ENCODE results near the gene SLC16A4.

The SLC16A4 gene

DNA sequence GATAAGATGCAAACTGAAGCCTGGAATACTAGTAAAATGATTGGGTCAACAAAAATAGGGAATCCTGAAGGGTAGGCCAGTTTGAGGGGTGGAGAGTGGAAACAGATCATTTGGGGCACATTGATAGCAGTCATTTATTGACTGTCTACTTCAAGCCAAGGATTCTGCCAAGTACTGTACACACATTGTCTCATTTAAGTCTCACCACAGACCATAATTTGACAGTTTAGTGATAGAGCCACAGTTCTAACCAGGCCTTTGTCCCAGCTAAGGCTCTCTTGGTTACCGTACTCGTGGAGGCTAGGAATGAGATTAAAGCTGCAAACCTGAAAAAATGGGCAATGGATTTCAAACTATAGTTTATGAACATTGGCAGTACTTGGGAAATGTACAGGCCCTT is 40.5 kb downstream of the SLC16A4 start:
- no peak for DNase-seq

DNA sequence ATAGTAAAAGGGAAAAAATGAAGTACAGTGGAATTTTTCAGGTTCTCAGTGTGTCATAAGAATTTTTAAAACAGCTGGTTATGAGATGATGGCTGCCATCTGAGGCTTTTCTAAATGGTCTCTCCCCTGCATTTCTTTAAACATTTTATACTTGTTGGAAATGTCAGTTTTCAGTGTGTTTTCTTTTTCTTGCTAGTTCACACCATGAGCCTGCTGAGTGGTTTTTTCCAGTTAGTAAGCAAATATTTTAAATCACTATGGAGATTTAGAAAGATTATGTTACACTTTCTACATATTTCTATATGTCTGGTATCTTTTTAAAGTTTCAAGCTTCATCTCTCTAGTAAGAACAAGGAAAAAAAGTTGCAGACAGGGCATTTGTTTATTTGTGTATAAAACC is 42.1 kb downstream of the SLC16A4 start:
- no peak for DNase-seq

DNA sequence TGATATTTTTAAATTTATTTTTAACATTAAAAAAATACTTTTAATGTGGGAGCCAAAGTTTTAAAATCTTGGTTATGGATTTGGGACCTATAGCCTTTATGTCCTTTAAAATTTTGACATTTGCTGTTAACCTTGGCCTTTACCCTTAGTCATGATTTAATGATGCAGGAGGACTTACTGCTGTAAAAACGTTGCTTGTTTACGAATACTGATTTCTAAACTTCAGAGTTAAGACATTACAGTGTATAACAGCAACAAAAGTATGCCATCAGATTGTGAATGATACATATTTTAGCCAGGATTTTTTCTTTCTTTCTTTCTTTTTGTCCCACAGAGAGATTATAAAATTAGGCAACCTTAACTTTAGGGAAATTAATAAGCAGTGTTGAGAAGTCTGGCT is 42.8 kb downstream of the SLC16A4 start:
- no peak for DNase-seq

DNA sequence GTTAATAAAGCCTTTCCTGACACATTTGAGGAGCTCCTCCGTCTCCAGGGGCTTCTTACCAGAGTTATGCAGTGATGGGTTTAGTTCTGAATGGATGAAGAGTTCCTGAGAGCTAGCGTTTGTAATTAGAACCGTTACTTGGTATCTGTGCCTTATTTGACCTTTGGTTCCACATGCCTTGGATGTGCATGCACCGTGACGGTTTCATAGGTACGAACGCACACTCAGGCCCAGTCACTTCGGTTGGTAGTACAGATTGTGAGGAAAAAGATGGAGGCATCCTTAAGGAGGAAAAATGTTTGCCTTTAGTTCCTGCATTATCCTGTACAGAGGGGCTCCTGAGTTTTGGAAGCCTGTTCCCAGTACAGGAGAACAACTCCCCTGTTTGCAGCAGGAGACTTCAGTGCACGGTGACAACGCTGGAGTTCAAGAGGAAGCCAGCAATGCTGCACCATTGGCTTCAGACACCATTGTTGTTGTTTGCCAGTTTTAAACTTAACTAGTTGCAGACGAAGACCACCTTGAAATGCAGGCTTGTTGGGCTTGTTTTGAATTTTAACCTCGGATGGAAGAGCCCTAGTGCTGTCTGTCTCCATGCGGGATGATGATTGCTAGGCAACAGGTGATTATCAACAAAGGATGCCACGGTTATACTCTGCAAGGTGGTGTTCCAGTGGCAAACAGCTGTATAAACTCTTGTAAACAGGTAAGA is 43.5 kb downstream of the SLC16A4 start:
- DNase-seq = no peak

DNA sequence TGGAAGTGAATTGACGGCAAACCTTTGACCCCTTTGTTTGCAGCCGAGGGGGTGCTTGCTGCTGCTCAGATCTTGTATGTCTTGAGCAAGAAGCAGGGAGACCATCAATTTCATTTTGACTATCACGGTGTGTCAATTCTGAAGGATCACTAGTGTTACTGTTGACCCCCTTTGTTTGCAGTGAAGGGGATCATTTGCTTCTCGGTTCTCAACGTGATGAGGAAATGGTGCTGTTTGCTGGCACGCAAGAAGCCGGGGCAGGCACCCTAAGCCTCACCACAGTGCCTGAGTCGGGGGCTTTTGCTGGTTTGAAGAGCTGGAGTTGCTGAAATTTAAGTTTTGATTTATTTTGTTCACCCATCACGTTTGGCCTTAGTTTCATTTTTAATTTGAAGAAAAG is 44.1 kb downstream of the SLC16A4 start:
- no peak for DNase-seq

DNA sequence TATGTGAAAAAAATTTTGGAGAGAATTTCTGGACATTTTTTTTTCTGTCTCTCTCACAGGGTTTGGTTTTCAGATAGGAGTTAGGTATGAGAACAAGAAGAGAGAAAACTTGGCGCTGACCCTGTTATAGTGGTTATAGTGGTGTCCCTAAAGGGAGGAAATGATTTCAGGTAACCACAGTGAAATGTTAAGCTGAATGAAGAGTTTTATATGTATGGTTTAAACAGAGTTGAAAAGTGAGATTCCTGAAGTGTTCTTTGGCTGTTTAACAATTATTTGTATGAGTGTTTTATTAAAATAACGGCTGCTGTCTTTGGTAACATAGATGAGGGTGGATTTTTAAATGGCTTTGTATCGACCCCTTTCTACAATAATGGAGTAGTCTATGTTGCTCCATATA is 45.3 kb downstream of the SLC16A4 start:
- no peak for DNase-seq

DNA sequence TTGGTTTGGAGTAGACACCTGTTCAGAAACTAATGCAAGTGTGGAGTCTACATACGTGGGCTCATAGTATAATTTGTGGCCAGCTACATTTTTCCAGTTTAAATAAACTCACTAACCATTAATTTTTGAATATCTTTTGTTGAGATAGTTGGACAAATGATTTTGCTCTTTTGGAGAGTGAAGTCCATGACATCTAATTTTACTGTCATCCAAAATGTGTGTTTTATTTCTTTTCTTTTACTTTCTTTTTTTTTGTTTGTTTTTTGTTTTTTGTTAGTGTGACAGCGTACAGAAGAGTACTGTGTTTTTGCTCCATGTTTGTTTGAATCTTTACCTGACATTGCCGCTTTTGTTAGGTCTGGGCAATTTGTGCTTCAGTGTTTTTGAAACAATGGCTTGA is 46.7 kb downstream of the SLC16A4 start:
- no peak for DNase-seq

DNA sequence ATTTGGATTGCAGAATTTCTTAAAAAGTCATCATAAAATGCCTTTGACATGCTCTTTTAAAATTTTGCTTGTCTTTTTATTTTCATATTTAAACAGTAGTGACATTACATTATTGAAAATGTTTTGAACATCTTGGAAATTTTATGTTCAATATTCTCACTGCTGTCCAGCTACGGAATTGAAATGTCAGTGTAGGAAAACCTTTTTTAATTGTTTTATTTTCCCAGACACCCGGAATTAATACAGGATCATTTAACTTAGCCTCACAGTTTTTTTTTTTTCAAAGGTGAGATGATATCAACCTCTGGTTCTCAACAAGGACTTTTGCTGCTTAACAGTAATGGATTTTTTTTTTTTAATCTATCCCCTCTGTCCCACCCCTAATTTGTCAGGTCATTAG is 47.6 kb downstream of the SLC16A4 start:
- no peak for DNase-seq

DNA sequence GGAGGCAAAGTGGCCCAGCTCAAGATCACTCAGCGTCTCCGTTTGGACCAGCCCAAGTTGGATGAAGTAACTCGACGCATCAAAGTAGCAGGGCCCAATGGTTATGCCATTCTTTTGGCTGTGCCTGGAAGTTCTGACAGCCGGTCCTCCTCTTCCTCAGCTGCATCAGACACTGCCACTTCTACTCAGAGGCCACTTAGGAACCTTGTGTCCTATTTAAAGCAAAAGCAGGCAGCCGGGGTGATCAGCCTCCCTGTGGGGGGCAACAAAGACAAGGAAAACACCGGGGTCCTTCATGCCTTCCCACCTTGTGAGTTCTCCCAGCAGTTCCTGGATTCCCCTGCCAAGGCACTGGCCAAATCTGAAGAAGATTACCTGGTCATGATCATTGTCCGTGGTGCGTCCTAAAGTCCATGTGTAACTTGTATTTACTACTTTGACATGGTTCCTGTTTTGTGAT is 48.9 kb downstream of the SLC16A4 start:
- no peak for DNase-seq

DNA sequence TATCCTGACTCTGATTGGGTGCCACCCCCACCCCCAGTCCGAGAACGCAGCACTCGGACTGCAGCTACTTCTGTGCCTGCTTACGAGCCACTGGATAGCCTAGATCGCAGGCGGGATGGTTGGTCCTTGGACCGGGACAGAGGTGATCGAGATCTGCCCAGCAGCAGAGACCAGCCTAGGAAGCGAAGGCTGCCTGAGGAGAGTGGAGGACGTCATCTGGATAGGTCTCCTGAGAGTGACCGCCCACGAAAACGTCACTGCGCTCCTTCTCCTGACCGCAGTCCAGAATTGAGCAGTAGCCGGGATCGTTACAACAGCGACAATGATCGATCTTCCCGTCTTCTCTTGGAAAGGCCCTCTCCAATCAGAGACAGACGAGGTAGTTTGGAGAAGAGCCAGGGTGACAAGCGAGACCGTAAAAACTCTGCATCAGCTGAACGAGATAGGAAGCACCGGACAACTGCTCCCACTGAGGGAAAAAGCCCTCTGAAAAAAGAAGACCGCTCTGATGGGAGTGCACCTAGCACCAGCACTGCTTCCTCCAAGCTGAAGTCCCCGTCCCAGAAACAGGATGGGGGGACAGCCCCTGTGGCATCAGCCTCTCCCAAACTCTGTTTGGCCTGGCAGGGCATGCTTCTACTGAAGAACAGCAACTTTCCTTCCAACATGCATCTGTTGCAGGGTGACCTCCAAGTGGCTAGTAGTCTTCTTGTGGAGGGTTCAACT is 49.5 kb downstream of the SLC16A4 start:
- DNase-seq = no peak

DNA sequence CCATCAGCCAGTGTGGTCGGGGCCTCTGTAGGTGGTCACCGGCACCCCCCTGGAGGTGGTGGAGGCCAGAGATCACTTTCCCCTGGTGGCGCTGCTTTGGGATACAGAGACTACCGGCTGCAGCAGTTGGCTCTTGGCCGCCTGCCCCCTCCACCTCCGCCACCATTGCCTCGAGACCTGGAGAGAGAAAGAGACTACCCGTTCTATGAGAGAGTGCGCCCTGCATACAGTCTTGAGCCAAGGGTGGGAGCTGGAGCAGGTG is 50.7 kb downstream of the SLC16A4 start:
- no peak for DNase-seq

DNA sequence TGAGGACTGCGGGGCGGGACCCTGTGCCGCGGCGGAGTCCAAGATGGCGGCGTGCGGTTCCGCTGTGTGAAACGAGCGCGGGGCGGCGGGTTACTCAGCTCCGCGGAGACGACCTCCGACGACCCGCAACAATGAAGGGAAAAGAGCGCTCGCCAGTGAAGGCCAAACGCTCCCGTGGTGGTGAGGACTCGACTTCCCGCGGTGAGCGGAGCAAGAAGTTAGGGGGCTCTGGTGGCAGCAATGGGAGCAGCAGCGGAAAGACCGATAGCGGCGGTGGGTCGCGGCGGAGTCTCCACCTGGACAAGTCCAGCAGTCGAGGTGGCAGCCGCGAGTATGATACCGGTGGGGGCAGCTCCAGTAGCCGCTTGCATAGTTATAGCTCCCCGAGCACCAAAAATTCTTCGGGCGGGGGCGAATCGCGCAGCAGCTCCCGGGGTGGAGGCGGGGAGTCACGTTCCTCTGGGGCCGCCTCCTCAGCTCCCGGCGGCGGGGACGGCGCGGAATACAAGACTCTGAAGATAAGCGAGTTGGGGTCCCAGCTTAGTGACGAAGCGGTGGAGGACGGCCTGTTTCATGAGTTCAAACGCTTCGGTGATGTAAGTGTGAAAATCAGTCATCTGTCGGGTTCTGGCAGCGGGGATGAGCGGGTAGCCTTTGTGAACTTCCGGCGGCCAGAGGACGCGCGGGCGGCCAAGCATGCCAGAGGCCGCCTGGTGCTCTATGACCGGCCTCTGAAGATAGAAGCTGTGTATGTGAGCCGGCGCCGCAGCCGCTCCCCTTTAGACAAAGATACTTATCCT is 51.2 kb downstream of the SLC16A4 start:
- peak; percentile 54 for DNase-seq

DNA sequence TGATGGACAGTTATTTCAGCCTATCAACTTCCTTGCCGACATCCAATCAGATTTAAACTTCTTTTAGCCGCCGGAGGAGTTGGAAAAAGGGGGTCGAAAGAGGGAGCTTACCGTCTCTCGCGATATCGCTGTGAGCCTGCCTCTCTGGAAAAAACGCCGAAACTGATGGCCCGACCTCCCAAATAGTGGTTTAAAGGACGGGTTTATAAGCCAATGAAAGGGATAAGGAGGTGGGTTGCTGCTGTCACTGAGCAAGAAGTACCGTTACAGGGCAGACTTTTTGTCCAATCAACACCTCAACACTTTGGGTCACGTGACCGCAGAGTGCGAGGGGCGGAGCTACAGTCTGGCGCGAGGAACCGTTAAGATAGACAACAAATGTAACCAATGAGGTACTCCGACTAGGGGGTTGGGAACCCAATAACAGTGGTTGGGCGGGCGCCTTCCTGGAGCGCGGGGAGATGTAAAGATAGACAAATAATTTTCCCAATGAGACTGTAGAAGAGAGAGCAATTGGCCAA is 51.9 kb downstream of the SLC16A4 start, which contains the start of gene RBM15:
Gene RBM15 (plus strand): TSS at position 492 of the 521 bp plus-strand sequence. CDS start 29 bp downstream, at position 521.
- peak; percentile 100 for DNase-seq

DNA sequence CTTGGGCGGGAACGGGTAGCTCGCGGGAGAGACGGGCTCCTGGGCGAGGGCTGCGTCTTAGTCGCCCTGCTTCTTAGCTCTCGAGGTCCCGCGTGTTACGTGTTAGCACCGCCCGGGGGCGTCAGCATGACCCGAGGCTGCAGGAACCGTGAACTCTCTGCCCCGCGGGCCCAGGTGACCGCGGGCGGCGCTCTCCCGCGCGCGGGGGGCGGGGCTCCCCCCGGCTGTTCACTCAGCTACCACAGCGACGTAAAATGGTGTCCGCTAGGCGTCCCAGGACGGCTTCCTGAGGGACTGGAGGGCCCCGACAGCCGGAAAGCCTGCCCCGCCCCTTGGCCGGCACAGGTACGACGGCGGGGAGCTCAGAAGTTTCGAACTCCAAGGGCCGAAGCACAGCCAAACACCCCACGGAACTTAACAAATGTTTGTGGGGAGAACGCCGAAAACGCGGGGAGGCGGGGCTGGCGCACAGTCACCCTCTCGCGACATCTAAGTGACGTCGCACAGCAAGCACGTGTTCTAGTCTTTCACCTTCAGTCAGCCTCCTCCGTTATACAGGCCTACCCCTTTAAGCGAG is 52.4 kb downstream of the SLC16A4 start:
- peak; percentile 88 for DNase-seq

DNA sequence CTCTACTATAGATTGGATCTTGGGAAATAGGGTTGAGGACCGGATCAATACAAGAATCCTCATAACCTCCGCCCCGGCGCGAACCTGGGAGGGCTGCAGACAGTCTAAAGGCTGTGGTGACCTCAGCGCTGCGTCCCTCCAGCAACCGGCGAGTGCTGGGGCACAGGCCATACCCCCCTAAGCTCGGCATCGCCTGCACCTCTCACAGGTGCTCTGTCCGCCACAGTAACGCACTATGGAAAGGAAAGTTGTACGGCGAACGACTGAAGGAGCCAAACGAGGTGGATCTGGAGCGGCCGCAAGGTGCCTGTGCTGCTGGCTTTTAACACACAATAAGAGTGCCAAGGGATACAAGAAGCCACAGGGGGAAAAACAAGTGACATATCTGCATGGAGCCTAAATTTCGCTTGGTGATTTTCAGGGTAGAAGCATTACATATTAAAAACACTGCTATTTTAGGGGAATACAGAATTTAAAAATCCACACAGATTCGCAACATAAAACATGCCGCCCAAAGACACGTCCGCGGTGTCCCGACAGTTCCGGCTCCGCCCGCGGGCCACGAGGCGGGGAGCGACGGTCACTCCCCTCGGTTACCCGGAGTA is 53.0 kb downstream of the SLC16A4 start:
- peak; percentile 68 for DNase-seq

DNA sequence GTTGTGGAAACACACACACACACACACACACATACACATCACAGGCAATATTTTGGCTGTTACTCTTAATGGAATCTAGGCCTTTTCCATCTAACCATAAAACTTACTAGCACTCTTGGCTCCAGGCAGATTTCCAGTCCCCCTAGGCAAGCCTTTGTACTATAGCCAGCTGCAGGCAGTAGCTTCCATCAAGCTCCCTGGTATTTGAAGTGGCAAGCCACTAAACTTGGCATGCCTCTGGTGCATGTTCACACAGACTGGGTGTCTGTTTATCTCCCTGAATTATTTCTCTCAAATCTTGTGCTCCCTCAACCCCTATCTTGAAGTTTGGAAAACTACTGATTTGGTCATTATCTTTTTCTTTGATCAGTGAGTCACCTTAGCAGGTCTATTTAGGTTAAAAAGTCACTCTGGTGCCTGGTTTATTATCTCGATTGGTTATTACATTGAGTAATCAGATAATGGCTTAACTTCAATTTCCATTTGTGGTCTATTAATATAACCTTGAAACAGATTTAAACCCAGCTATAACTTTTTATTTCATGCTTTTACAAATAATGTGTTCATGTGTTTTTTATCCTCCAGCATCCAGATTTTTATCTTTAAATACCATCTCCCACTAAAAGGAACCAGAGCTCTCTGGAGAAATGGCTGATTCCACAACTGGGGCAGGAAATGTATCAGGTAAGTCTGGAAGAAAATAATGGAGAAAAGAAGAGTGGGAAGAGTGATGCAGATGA is 54.4 kb downstream of the SLC16A4 start:
- DNase-seq = no peak

DNA sequence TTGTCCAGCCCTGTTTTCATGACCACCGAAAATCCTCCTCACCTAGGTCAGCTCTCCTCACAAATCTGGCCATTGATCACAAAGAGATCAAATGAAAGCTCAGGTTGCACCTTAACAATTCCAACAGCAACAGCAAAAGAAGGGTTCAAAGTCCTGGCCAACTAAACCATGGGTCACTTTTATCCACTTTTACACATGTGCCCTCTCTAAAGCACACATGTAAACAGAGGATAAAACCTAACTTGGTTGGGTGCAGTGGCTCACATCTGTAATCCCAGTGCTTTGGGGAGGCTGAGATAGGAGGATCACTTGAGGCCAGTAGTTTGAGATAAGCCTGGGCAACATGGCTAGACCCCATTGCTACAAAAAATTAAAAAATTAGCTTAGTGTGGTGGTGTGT is 55.6 kb downstream of the SLC16A4 start:
- DNase-seq = no peak

DNA sequence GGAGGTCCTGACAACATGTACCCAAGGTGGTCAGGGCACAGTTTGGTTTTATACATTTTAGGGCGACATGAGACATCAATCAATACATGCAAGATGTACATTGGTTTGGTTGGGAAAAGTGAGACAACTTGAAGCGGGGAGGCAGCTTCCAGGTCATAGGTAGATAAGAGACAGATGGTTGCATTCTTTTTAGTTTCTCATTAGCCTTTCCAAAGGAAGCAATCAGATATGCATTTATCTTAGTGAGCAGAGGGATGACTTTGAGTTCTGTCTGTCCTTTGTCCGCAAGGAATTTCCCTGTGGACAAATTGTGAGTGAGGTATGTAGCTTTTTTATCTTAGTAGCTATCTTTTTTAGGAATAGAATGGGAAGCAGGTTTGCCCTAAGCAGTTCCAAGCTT is 62.1 kb downstream of the SLC16A4 start:
- DNase-seq = no peak

DNA sequence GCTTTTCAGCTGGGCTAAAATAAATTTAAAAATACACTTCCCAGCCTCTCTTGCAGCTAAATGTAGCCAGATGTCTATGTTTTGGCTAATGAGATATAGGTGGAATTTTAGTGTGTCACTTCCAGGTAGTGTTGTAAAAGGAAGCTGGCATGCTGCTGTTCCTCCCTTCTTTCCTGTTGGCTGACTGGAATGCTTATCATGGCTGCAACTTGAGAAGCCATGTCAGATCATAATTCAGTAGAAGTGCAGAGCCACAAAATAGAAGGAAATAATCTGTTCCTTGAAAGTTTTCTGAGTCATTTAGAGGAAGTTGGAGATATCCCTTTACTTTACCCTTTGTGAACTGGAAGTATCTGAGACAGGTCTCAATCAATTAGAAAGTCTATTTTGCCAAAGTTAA is 62.6 kb downstream of the SLC16A4 start:
- DNase-seq = no peak

DNA sequence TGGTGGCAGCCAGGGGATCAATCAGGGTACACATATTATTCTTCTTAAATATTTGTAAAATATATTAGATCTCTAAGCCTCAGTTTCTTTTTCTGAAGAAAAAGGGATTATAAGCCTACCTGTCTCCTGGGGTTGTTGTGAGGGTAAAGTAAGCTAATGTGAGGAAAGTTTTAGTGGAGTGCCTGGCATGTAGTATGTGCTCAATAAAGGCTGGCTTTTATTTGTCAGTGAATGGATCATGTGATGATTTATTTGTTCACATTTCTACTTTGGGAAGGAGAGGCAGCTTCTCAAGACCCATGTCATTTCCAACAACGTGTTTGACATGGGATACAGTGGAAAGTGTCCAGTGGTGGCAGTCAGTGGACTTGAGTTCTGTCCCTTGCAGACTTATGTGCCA is 64.0 kb downstream of the SLC16A4 start:
- no peak for DNase-seq

DNA sequence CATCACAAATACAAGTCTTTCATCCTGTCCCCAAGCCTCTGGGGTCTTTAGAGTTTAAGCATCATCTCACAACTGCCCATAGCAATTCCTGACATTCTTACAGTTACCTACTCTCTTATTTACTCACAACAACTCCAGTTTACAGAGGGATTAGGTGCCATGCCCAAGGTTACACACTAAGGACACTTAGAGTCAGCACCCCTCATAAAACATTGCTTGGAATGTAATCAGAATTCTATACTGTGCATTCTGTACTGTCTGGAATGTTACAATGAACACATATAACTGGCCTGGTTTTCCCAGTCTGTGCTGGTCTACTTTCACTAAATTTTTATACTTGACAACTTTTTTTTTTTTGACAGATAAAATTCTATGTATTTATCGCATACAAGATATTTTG is 66.2 kb downstream of the SLC16A4 start:
- no peak for DNase-seq

DNA sequence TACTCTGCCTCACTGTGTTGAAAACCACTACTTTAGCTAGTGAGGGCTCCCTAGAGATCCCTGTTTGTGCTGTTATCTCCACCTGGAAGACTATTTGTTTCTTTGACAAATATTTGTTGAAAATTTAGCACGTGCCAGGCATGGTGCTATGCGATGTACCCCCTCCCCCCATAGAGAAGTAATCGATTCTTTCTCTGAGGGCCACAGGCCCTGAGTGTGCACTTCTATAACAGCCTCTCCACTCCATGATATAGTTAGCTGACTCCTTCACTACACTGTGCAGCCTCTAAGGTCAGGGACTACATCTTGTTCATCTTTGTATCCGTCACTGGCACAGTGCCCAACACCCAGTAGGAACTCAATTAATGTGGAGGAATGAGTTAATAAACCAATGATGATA is 69.0 kb downstream of the SLC16A4 start:
- no peak for DNase-seq

Data from NCI-H510A treated with DMSO at 0.1 percent for 48 hours (cell line).